NCI-H2107 treated with DMSO at 0.1 percent for 48 hours (cell line): Measurements from ENCODE around the gene KRT2.

Source experiments
- DNase-seq: peaks from one replicate; lab custom pipeline; 2025; ENCODE audit not compliant: unreplicated experiment; lab: John Stamatoyannopoulos, UW

KRT2 gene

GRCh38 chr12:52651726-52652261, at the start of gene KRT2:
Gene KRT2, minus strand, starts transcription at chr12:52652211. Its CDS starts 69 bp downstream, at chr12:52652142.
- DNase-seq = no peak

GRCh38 chr12:52701281-52701680, 49.3 kb upstream of the KRT2 start:
- no peak for DNase-seq

GRCh38 chr12:52699960-52700359, 47.9 kb upstream of the KRT2 start:
- no peak for DNase-seq

- no peak for DNase-seq
These were observed 47.4 kb upstream of the KRT2 start for GRCh38 chr12:52699373-52699772.

GRCh38 chr12:52698651-52699340, 46.8 kb upstream of the KRT2 start:
- no peak for DNase-seq

GRCh38 chr12:52697058-52697582, 45.1 kb upstream of the KRT2 start:
- no peak for DNase-seq

- DNase-seq = no peak
These were observed 44.6 kb upstream of the KRT2 start for GRCh38 chr12:52696588-52696987.

GRCh38 chr12:52695039-52695438, 43.0 kb upstream of the KRT2 start:
- no peak for DNase-seq

- DNase-seq = no peak
These were observed 42.1 kb upstream of the KRT2 start for GRCh38 chr12:52694151-52694550.

GRCh38 chr12:52693261-52693660, 41.2 kb upstream of the KRT2 start:
- DNase-seq = no peak

GRCh38 chr12:52692254-52692653, 40.2 kb upstream of the KRT2 start:
- no peak for DNase-seq

- DNase-seq = no peak
These were observed 39.8 kb upstream of the KRT2 start for GRCh38 chr12:52691841-52692150.

GRCh38 chr12:52691076-52691840, 39.2 kb upstream of the KRT2 start:
- DNase-seq = no peak

GRCh38 chr12:52690351-52691075, 38.5 kb upstream of the KRT2 start:
- no peak for DNase-seq

GRCh38 chr12:52689936-52690335, 37.9 kb upstream of the KRT2 start:
- DNase-seq = no peak

- no peak for DNase-seq
These were observed 37.2 kb upstream of the KRT2 start for GRCh38 chr12:52689239-52689638.

GRCh38 chr12:52688481-52688880, 36.5 kb upstream of the KRT2 start:
- no peak for DNase-seq

GRCh38 chr12:52687497-52688385, 35.7 kb upstream of the KRT2 start:
- peak; percentile 17 for DNase-seq

- DNase-seq = peak; percentile 30
These were observed 34.9 kb upstream of the KRT2 start for GRCh38 chr12:52686756-52687487.

- DNase-seq = no peak
These were observed 34.1 kb upstream of the KRT2 start for GRCh38 chr12:52686063-52686462.
